ACC112 (cell line): Measurements from ENCODE around the gene ITPRID1.

Source experiments
- H2AFZ ChIP-seq: fragments of 200-600 bp; sonication (generic); one replicate; pipeline ENCODE4 v1.6.0; 2017; ENCODE audit warnings: antibody characterized with exemption, low read length; ENCODE audit not compliant: unreplicated experiment
- H3K27ac ChIP-seq: fragments of 200-600 bp; sonication (generic); 2 replicates; pipeline ENCODE4 v1.5.1; 2014; ENCODE audit warnings: low read depth, mild to moderate bottlenecking, antibody characterized with exemption, low read length, moderate library complexity
- H3K27me3 ChIP-seq: fragments of 200-600 bp; sonication (generic); 2 replicates; pipeline ENCODE4 v1.6.1; 2014; ENCODE audit warnings: mild to moderate bottlenecking, antibody characterized with exemption, low read length, moderate library complexity, mixed read lengths; ENCODE audit not compliant: insufficient read depth
- H3K36me3 ChIP-seq: fragments of 200-600 bp; sonication (generic); 2 replicates; pipeline ENCODE4 v1.6.1; 2016; ENCODE audit warnings: mild to moderate bottlenecking, antibody characterized with exemption, low read length, moderate library complexity, mixed read lengths; ENCODE audit not compliant: insufficient read depth
- H3K4me1 ChIP-seq: fragments of 200-600 bp; sonication (generic); one replicate; pipeline ENCODE4 v1.6.1; 2016; ENCODE audit warnings: low read length, mixed read lengths; ENCODE audit not compliant: insufficient read depth, unreplicated experiment, control insufficient read depth
- H3K4me3 ChIP-seq: fragments of 200-600 bp; sonication (generic); 2 replicates; pipeline ENCODE4 v1.5.1; 2014; ENCODE audit warnings: mild to moderate bottlenecking, low read depth, low read length
- H3K79me2 ChIP-seq: fragments of 200-600 bp; sonication (generic); one replicate; pipeline ENCODE4 v1.6.0; 2016; ENCODE audit warnings: low read length; ENCODE audit not compliant: control insufficient read depth, unreplicated experiment, insufficient read depth

ITPRID1 gene

DNA sequence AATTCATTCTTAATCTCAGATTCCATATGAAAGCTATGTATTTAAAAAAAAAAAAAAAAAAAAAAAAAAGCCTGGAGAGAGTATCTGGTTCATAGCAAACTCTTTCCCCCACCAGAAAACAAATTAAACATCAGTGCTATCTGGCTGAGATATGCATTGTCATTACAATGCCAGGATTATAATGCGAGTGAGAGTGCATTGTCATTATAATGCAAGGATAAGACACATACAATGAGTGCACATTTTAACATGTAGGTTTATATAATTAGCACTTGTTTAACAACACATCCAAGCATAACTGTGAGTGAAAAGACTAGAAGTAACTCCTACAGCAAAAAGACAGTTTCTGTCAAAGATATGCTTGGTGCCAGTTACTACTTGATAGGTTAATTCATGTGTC is 48.1 kb downstream of the ITPRID1 start:
- H2AFZ ChIP-seq = no peak overlapping the region
- H3K4me1 ChIP-seq = no peaks in the 10 kb centered on the region

GRCh38 chr7:31563522-31563921 is 49.6 kb downstream of the ITPRID1 start:
- Histone ChIP-seq H3K4me1 (no peaks in the 10 kb centered on the region), H3K79me2 (no peaks in the 10 kb centered on the region), H3K4me3 (no peak overlapping the region), H3K36me3 (no peaks in the 10 kb centered on the region), H3K27me3 (no peaks in the 10 kb centered on the region), H2AFZ (no peak overlapping the region), H3K27ac (no peak overlapping the region)

More for the DNA sequence above, 48.1 kb downstream of the ITPRID1 start:
- H3K79me2 ChIP-seq = no peaks in the 10 kb centered on the region
- no peaks in the 10 kb centered on the region for H3K27me3 ChIP-seq
- H3K27ac ChIP-seq = no peak overlapping the region
- H3K4me3 ChIP-seq = no peak overlapping the region
- no peaks in the 10 kb centered on the region for H3K36me3 ChIP-seq

DNA sequence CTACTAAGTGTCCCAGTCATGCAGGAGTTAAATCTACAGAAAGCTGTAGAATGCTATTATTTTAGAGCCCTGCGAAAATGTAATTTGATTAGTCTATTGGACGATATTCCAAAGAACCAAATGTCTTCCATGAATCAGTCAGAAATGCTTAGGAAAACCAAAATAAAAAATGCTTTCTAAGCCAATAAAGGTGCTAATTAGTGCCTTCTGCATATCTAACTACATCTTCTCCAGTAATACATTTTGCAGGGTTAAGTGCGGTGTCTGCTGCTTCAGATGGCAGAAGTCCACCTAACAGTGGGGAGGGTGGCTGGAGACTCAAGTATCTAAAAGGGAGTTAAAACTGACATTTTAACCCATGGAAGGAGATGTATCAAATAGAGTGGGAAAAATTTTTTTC is 50.1 kb downstream of the ITPRID1 start:
- no peaks in the 10 kb centered on the region for H3K79me2 ChIP-seq
- no peaks in the 10 kb centered on the region for H3K4me1 ChIP-seq
- H3K27me3 ChIP-seq = no peaks in the 10 kb centered on the region
- no peaks in the 10 kb centered on the region for H3K36me3 ChIP-seq
- no peak overlapping the region for H2AFZ ChIP-seq
- no peak overlapping the region for H3K27ac ChIP-seq
- no peak overlapping the region for H3K4me3 ChIP-seq

GRCh38 chr7:31564661-31565060 is 50.8 kb downstream of the ITPRID1 start:
- Histone ChIP-seq H3K27ac (no peak overlapping the region), H3K27me3 (no peaks in the 10 kb centered on the region), H2AFZ (no peak overlapping the region), H3K79me2 (no peaks in the 10 kb centered on the region), H3K4me3 (no peak overlapping the region), H3K36me3 (no peaks in the 10 kb centered on the region), H3K4me1 (no peaks in the 10 kb centered on the region)

DNA sequence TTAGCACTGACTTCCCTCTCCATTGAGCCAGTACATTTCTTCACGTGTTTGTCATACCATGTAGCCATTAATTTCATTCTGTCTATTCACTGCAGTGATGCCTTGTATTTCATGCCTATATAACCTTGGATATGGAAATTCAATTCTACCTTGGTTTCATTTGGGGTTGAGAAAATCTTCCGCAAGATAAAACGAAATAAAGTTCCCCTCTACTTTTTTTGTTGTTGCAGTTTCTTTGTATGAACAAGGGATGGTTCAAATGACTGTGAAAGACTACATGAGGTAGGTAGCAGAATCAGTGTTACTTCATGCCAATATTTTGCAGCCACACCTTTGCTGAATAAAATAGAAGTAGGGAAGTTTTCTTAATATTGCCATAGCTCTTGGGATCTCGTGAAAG is 55.6 kb downstream of the ITPRID1 start:
- no peak overlapping the region for H3K27ac ChIP-seq
- H3K79me2 ChIP-seq = no peaks in the 10 kb centered on the region
- no peak overlapping the region for H3K4me3 ChIP-seq
- no peaks in the 10 kb centered on the region for H3K4me1 ChIP-seq
- no peak overlapping the region for H2AFZ ChIP-seq
- no peaks in the 10 kb centered on the region for H3K36me3 ChIP-seq
- H3K27me3 ChIP-seq = no peaks in the 10 kb centered on the region

DNA sequence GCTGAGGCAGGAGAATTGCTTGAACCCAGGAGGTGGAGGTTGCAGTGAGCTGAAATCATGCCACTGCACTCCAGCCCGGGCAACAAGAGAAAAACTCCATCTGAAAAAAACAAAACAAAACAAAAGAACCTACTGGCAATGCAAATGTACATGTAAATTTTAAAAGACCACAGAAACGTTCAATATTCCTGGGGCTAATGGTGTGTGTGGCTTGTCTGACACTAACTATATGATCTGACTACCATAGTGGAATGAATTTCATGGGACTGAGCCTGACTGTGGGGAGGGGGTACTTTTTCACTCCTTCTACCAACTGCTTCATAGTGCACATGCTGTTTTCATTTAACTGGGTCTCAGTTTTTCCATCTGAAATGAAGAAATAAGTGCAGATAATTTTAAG is 69.6 kb downstream of the ITPRID1 start:
- Histone ChIP-seq H3K4me3 (no peak overlapping the region), H3K36me3 (no peaks in the 10 kb centered on the region), H3K79me2 (no peaks in the 10 kb centered on the region), H2AFZ (no peak overlapping the region), H3K27me3 (no peaks in the 10 kb centered on the region), H3K27ac (no peak overlapping the region), H3K4me1 (no peaks in the 10 kb centered on the region)

DNA sequence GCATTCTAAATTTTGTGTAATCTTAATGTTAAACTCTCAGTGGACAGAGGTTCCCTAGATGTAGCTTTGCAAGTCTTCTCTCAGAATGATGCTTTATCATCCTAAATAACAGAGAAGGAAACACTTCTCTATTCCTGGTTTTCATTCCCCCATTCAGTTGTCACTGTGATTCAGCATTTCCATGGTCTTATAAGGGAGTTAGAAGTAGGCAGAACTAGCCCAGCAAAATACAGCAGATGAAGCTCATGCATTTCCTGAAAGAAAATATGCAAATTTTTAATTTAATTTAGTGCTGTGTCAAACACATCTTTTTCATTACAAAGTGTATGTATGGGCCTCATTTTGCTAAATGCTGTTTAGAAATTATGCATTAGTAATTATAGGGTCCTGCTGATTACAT is 70.1 kb downstream of the ITPRID1 start:
- no peaks in the 10 kb centered on the region for H3K4me1 ChIP-seq
- no peak overlapping the region for H3K4me3 ChIP-seq
- no peaks in the 10 kb centered on the region for H3K27me3 ChIP-seq
- H3K79me2 ChIP-seq = no peaks in the 10 kb centered on the region
- H3K27ac ChIP-seq = no peak overlapping the region
- H3K36me3 ChIP-seq = no peaks in the 10 kb centered on the region
- no peak overlapping the region for H2AFZ ChIP-seq

- Histone ChIP-seq H3K27me3 (no peaks in the 10 kb centered on the region), H2AFZ (no peak overlapping the region), H3K36me3 (no peaks in the 10 kb centered on the region), H3K27ac (no peak overlapping the region), H3K4me1 (no peaks in the 10 kb centered on the region), H3K79me2 (no peaks in the 10 kb centered on the region), H3K4me3 (no peak overlapping the region)
These were observed 81.5 kb downstream of the ITPRID1 start for GRCh38 chr7:31595390-31595789.

DNA sequence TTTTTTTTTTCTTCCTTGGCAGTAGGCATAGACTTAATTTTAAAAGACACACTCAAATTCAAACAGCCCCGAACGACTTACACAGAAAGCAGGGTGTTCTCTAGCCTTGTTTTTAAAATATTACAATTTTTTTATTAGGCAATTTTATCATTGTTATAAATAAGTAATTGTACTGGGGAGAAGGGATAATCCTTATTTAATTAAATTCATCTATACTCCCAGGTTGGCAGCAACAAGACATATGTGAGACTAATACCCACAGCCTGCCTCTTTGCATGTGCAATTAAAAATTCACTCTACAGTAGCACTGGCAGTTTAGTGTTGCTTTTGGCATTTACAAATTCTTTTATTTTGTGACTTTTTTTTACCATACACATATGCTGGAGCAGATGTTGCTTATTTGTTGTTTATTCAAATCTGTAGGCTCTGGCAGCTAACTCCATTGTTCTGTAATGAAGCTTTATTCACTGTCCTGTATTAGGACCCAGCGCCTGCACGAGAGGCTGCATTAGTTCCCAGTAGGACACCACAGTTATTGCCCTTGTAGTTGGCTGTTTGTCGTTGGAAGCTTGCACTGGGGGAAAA is 88.2 kb downstream of the ITPRID1 start:
- H3K27ac ChIP-seq = no peak overlapping the region
- no peaks in the 10 kb centered on the region for H3K4me1 ChIP-seq
- no peaks in the 10 kb centered on the region for H3K27me3 ChIP-seq
- no peaks in the 10 kb centered on the region for H3K36me3 ChIP-seq
- H3K79me2 ChIP-seq = no peaks in the 10 kb centered on the region
- H3K4me3 ChIP-seq = no peak overlapping the region
- no peak overlapping the region for H2AFZ ChIP-seq

DNA sequence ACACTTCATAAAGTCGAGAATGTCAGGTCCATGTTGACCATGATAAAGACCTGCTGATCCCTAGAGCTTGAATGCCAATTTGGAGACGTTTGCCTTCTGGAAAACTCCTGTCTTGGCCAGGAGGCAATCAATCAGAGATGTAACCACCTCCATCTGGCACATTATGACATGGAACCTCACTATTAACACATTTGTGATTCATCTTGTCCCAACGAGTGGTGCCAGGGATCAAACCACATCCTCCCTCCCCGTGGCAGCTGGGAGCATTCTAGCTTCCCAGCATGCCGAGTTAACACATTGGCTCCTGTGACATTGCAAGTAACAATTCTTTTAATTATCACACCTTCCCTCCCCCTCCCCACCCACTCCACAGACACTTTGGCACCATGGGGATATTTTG is 89.2 kb downstream of the ITPRID1 start:
- H3K36me3 ChIP-seq = no peaks in the 10 kb centered on the region
- no peaks in the 10 kb centered on the region for H3K4me1 ChIP-seq

DNA sequence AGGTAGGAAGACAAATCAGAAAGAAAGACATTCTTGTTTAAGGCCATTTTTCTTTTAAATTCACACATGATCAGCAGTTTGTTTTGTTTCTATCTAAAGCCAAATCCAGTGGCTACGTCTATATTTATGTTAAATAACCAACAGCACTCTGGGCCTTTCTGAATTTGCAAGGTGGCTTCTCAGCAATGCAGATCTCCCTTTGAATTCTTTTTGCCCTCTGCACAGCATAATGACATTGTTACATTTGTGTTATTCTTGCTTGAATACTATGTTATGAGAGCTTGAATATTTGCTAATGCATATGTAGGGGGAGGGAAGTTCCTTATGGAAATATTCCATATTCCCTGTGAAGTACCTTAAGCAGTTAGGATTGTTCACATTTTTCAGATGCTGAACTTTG is 99.7 kb downstream of the ITPRID1 start:
- Histone ChIP-seq H2AFZ (no peak overlapping the region), H3K4me3 (no peak overlapping the region), H3K4me1 (no peaks in the 10 kb centered on the region), H3K27ac (no peak overlapping the region), H3K79me2 (no peaks in the 10 kb centered on the region), H3K27me3 (no peaks in the 10 kb centered on the region), H3K36me3 (no peaks in the 10 kb centered on the region)

More for the DNA sequence above, 89.2 kb downstream of the ITPRID1 start:
- H2AFZ ChIP-seq = no peak overlapping the region
- H3K4me3 ChIP-seq = no peak overlapping the region
- no peaks in the 10 kb centered on the region for H3K27me3 ChIP-seq
- no peaks in the 10 kb centered on the region for H3K79me2 ChIP-seq
- no peak overlapping the region for H3K27ac ChIP-seq
